HCT116 (cell line): Measurements from ENCODE around the gene TICAM1. TPM values are rescaled to one million over a fixed set of nuclear protein-coding genes. Genes with fewer than 3 reads are reported as not detected.

Source experiments
- ATAC-seq: fragments of 200-7000 bp; cut with Tn5 transposase; 2 replicates; pipeline ENCODE4 v1.9.1; 2020; ENCODE audit warnings: mild to moderate bottlenecking, moderate library complexity
- BruUV-seq: library from RNA; stranded (reverse); fragments of 400-500 nt; replicated peaks from 2 replicates; lab custom pipeline; 2021; lab: Mats Ljungman, UMichigan
- CTCF ChIA-PET: fragments of 300-600 bp; sonication (Branson Sonifier 250); formaldehyde crosslinking; loops from one replicate; lab custom pipeline; 2021; ENCODE audit warnings: antibody characterized with exemption; lab: Charles Lee
- POLR2A ChIA-PET: fragments of 300-600, 350-600 bp; sonication (Branson Sonifier 250); formaldehyde crosslinking; loops from one replicate; lab custom pipeline; 2021; ENCODE audit warnings: antibody characterized with exemption; lab: Charles Lee
- RAD21 ChIA-PET, 2 experiments: fragments of 300-600 bp; sonication (Branson Sonifier 250); formaldehyde crosslinking; loops; one replicate each; lab custom pipeline; 2023; ENCODE audit warnings: low total read pairs in 2 of 2; ENCODE audit not compliant: uncharacterized antibody in 2 of 2, unreplicated experiment in 2 of 2, low non-redundant PET in 1 of 2; lab: Charles Lee
- DNase-seq: peaks from one replicate; pipeline ENCODE4 v3.0.0-alpha.2; 2010; ENCODE audit warnings: low read depth, low spot score
- H2AFZ ChIP-seq: fragments of 200-600 bp; shearing (Covaris generic), sonication (generic); 2 replicates; pipeline ENCODE4 v1.6.1; 2017; ENCODE audit warnings: low read depth, mixed run types, mixed read lengths, antibody characterized with exemption, low read length; ENCODE audit not compliant: poor library complexity, severe bottlenecking
- H3K27ac ChIP-seq: 2 replicates; pipeline ENCODE4 v1.5.1; 2012; ENCODE audit warnings: low read depth, low read length
- H3K27me3 ChIP-seq: fragments of 200-600 bp; sonication (generic); 2 replicates; pipeline ENCODE4 v1.6.1; 2016; ENCODE audit warnings: mixed run types, low read length, mixed read lengths; ENCODE audit not compliant: insufficient read depth
- H3K36me3 ChIP-seq, 2 experiments: fragments of 200-500 bp in 1 of 2; fragments of 200-600 bp in 1 of 2; sonication (Bioruptor generic) in 1 of 2; sonication (generic) in 1 of 2; 2 replicates each; pipeline versions ENCODE4 v1.5.1 to v1.6.1; 2014 to 2016; ENCODE audit warnings: low read length in 2 of 2, inconsistent platforms in 1 of 2, mixed read lengths in 1 of 2, mixed run types in 1 of 2; ENCODE audit not compliant: insufficient read depth in 2 of 2, control insufficient read depth in 1 of 2
- H3K4me1 ChIP-seq, 2 experiments: fragments of 200-600 bp in 1 of 2; sonication (generic) in 1 of 2; 2 replicates each; pipeline versions ENCODE4 v1.5.1 to v1.6.1; 2012 to 2017; ENCODE audit warnings: low read length in 2 of 2, inconsistent platforms in 1 of 2, mild to moderate bottlenecking in 1 of 2, mixed read lengths in 1 of 2, mixed run types in 1 of 2, moderate library complexity in 1 of 2; ENCODE audit not compliant: insufficient read depth in 2 of 2, control insufficient read depth in 1 of 2
- H3K4me2 ChIP-seq: fragments of 200-600 bp; sonication (generic); 2 replicates; pipeline ENCODE4 v1.6.1; 2017; ENCODE audit warnings: mixed run types, low read length, mixed read lengths
- H3K4me3 ChIP-seq, 2 experiments: fragments of 200-600 bp in 1 of 2; sonication (generic) in 1 of 2; replicated peaks in 1 of 2; 2 replicates each; pipeline ENCODE4 v1.5.1; 2011 to 2016; ENCODE audit warnings: low read length in 2 of 2, control low read depth in 1 of 2, low read depth in 1 of 2, mild to moderate bottlenecking in 1 of 2, mixed read lengths in 1 of 2, mixed run types in 1 of 2
- H3K79me2 ChIP-seq: fragments of 200-600 bp; sonication (generic); 2 replicates; pipeline ENCODE4 v1.6.1; 2017; ENCODE audit warnings: mild to moderate bottlenecking, mixed run types, low read length, moderate library complexity, mixed read lengths; ENCODE audit not compliant: insufficient read depth
- H3K9ac ChIP-seq: fragments of 200-600 bp; sonication (generic); 2 replicates; pipeline ENCODE4 v1.6.1; 2016; ENCODE audit warnings: low read length, mixed read lengths
- H3K9me2 ChIP-seq: fragments of 200-600 bp; sonication (generic), shearing (Covaris generic); 2 replicates; pipeline ENCODE4 v1.6.1; 2017; ENCODE audit warnings: mixed run types, mild to moderate bottlenecking, moderate library complexity; ENCODE audit not compliant: insufficient read depth
- H3K9me3 ChIP-seq, 2 experiments: fragments of 200-500 bp in 1 of 2; fragments of 200-600 bp in 1 of 2; sonication (Bioruptor generic) in 1 of 2; sonication (generic) in 1 of 2; 2 replicates each; pipeline ENCODE4 v1.6.1; 2014 to 2017; ENCODE audit warnings: low read length in 2 of 2, mixed read lengths in 2 of 2, inconsistent platforms in 1 of 2, low read depth in 1 of 2, mild to moderate bottlenecking in 1 of 2, mixed run types in 1 of 2, moderate library complexity in 1 of 2; ENCODE audit not compliant: control insufficient read depth in 1 of 2, insufficient read depth in 1 of 2
- H4K20me1 ChIP-seq: fragments of 200-600 bp; sonication (generic), shearing (Covaris generic); 2 replicates; pipeline ENCODE4 v1.6.1; 2017; ENCODE audit warnings: mixed run types, mild to moderate bottlenecking, moderate library complexity; ENCODE audit not compliant: insufficient read depth
- ATF3 ChIP-seq: IDR thresholded peaks from 2 replicates; pipeline ENCODE4 v1.6.1; 2012
- CBX3 ChIP-seq: IDR thresholded peaks from 2 replicates; pipeline ENCODE4 v1.6.1; 2012; ENCODE audit warnings: low read depth
- CEBPB ChIP-seq: IDR thresholded peaks from 2 replicates; pipeline ENCODE4 v1.6.1; 2012; ENCODE audit warnings: low read depth
- EGR1 ChIP-seq: IDR thresholded peaks from 2 replicates; pipeline ENCODE4 v1.6.1; 2012; ENCODE audit warnings: low read depth
- ELF1 ChIP-seq: IDR thresholded peaks from 2 replicates; pipeline ENCODE4 v1.6.1; 2012; ENCODE audit warnings: low read depth, borderline replicate concordance
- EZH2 ChIP-seq: fragments of 200-600 bp; sonication (generic); IDR thresholded peaks from 2 replicates; pipeline ENCODE4 v1.6.1; 2017; ENCODE audit warnings: antibody characterized with exemption, mixed run types
- EZH2phosphoT487 ChIP-seq: fragments of 200-600 bp; IDR thresholded peaks from 2 replicates; pipeline ENCODE4 v1.6.1; 2018; ENCODE audit warnings: antibody characterized with exemption, borderline replicate concordance
- JUND ChIP-seq: IDR thresholded peaks from 2 replicates; pipeline ENCODE4 v1.6.1; 2012
- RAD21 ChIP-seq: IDR thresholded peaks from 2 replicates; pipeline ENCODE4 v1.6.1; 2012; ENCODE audit warnings: low read depth, mild to moderate bottlenecking
- SIN3A ChIP-seq: IDR thresholded peaks from 2 replicates; pipeline ENCODE4 v1.6.1; 2012; ENCODE audit warnings: low read depth
- SP1 ChIP-seq: IDR thresholded peaks from 2 replicates; pipeline ENCODE4 v1.6.1; 2012; ENCODE audit warnings: low read depth
- TCF7L2 ChIP-seq: IDR thresholded peaks from 2 replicates; pipeline ENCODE4 v1.7.0; 2011; ENCODE audit warnings: borderline replicate concordance, inconsistent platforms; ENCODE audit not compliant: insufficient read depth, insufficient read length; ENCODE audit errors: extremely low read depth
- ZNF274 ChIP-seq: fragments of 200-500 bp; sonication (Bioruptor generic); IDR thresholded peaks from 2 replicates; pipeline ENCODE4 v1.6.1; 2014; ENCODE audit warnings: mild to moderate bottlenecking, low read depth, low read length, inconsistent platforms
- intact Hi-C: fragments of 100-400 bp; cut with micrococcal nuclease; formaldehyde crosslinking; loops from 2 replicates; pipeline ENCODE4 v1.10.0; 2022
- total RNA-seq: library from RNA; stranded (reverse); gene quantifications from one replicate; pipeline ENCODE4 v1.2.1, GENCODE V29; 2021; ENCODE audit not compliant: unreplicated experiment
- TF ChIP-seq, protein P1 (sequence below), 3 experiments: fragments of 200-600 bp in 1 of 3; sonication (generic) in 1 of 3; IDR thresholded peaks in 2 of 3; conservative IDR thresholded peaks in 1 of 3; 2 replicates each; pipeline ENCODE4 v1.5.1; 2012 to 2017; ENCODE audit warnings: low read depth in 2 of 3, low read length in 2 of 3, antibody characterized with exemption in 1 of 3, borderline replicate concordance in 1 of 3, control low read depth in 1 of 3, mild to moderate bottlenecking in 1 of 3, mixed read lengths in 1 of 3, mixed run types in 1 of 3, moderate library complexity in 1 of 3; ENCODE audit not compliant: insufficient read depth in 1 of 3
- TF ChIP-seq, protein P2 (sequence below): IDR thresholded peaks from 2 replicates; pipeline ENCODE4 v1.6.1; 2012; ENCODE audit warnings: low read depth
- TF ChIP-seq, protein P3 (sequence below): IDR thresholded peaks from 2 replicates; pipeline ENCODE4 v1.6.1; 2012

TICAM1 gene
- total RNA-seq, 1 experiment from 2014 or later = 28.7 TPM

- H3K4me1 ChIP-seq = peaks cover 9 to 26% of the 10 kb centered on the region in 2 experiments; a peak in 3 of 4 replicates
- peaks cover 67% of the 10 kb centered on the region for H3K79me2 ChIP-seq
- H3K36me3 ChIP-seq = no peaks in the 10 kb centered on the region; a peak in 1 of 4 replicates
- no peaks in the 10 kb centered on the region for H3K9me2 ChIP-seq
- BruUV-seq = no TSS peak
- POLR2A ChIA-PET = no interaction called here
- CTCF ChIA-PET = no interaction called here
- RAD21 ChIA-PET = no interaction called here
- TF ChIP-seq ZNF274 = no peak
- TF ChIP-seq, protein P1, sequence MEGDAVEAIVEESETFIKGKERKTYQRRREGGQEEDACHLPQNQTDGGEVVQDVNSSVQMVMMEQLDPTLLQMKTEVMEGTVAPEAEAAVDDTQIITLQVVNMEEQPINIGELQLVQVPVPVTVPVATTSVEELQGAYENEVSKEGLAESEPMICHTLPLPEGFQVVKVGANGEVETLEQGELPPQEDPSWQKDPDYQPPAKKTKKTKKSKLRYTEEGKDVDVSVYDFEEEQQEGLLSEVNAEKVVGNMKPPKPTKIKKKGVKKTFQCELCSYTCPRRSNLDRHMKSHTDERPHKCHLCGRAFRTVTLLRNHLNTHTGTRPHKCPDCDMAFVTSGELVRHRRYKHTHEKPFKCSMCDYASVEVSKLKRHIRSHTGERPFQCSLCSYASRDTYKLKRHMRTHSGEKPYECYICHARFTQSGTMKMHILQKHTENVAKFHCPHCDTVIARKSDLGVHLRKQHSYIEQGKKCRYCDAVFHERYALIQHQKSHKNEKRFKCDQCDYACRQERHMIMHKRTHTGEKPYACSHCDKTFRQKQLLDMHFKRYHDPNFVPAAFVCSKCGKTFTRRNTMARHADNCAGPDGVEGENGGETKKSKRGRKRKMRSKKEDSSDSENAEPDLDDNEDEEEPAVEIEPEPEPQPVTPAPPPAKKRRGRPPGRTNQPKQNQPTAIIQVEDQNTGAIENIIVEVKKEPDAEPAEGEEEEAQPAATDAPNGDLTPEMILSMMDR (IDR thresholded peaks at IDR 0.05 in 2 of 3, conservative IDR thresholded peaks at IDR 0.05 in 1 of 3; ENCODE audit: borderline replicate concordance in 1 of 3, insufficient read depth in 1 of 3, low read depth in 2 of 3, low read length in 2 of 3) = no peak
- no peak for TF ChIP-seq SP1
- no peak for TF ChIP-seq EGR1
- TF ChIP-seq CEBPB = no peak
- TF ChIP-seq CBX3 = no peak
- no peak for TF ChIP-seq TCF7L2
- TF ChIP-seq EZH2phosphoT487 = no peak
- TF ChIP-seq ELF1 = no peak
- no peak for TF ChIP-seq EZH2
- no peak for TF ChIP-seq JUND
- TF ChIP-seq RAD21 = no peak
- TF ChIP-seq ATF3 = no peak
- TF ChIP-seq, protein P2, sequence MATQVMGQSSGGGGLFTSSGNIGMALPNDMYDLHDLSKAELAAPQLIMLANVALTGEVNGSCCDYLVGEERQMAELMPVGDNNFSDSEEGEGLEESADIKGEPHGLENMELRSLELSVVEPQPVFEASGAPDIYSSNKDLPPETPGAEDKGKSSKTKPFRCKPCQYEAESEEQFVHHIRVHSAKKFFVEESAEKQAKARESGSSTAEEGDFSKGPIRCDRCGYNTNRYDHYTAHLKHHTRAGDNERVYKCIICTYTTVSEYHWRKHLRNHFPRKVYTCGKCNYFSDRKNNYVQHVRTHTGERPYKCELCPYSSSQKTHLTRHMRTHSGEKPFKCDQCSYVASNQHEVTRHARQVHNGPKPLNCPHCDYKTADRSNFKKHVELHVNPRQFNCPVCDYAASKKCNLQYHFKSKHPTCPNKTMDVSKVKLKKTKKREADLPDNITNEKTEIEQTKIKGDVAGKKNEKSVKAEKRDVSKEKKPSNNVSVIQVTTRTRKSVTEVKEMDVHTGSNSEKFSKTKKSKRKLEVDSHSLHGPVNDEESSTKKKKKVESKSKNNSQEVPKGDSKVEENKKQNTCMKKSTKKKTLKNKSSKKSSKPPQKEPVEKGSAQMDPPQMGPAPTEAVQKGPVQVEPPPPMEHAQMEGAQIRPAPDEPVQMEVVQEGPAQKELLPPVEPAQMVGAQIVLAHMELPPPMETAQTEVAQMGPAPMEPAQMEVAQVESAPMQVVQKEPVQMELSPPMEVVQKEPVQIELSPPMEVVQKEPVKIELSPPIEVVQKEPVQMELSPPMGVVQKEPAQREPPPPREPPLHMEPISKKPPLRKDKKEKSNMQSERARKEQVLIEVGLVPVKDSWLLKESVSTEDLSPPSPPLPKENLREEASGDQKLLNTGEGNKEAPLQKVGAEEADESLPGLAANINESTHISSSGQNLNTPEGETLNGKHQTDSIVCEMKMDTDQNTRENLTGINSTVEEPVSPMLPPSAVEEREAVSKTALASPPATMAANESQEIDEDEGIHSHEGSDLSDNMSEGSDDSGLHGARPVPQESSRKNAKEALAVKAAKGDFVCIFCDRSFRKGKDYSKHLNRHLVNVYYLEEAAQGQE = no peak
- no peak for TF ChIP-seq SIN3A
- TF ChIP-seq, protein P3, sequence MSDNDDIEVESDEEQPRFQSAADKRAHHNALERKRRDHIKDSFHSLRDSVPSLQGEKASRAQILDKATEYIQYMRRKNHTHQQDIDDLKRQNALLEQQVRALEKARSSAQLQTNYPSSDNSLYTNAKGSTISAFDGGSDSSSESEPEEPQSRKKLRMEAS = no peak
- TF ChIP-seq, all 23 proteins: peak for 0
- ATAC-seq = no peak
- H4K20me1 ChIP-seq = no peaks in the 10 kb centered on the region
- H3K27ac ChIP-seq = peak overlapping the region; percentile 80
- peak overlapping the region; percentile 99 for H3K4me2 ChIP-seq
- H2AFZ ChIP-seq = no peak overlapping the region
- intact Hi-C loops = no loop called here
- H3K4me3 ChIP-seq = peak overlapping the region; percentile 93 to 94
- no peaks in the 10 kb centered on the region for H3K9me3 ChIP-seq
- no peaks in the 10 kb centered on the region for H3K27me3 ChIP-seq
- H3K9ac ChIP-seq = peak overlapping the region; percentile 96
- no peak for DNase-seq
Observed at GRCh38 chr19:4830332-4830731, 1.2 kb downstream of the TICAM1 start.
